Activated CD8-positive, alpha-beta memory T cell treated with anti-CD3 and anti-CD28 coated beads, Interleukin-2, amount 10 ng/mL, durations not matched to agents 7 days and 5 days (primary cell): ENCODE data around the gene GXYLT2. TPM values are rescaled to one million over a fixed set of nuclear protein-coding genes. Genes with fewer than 3 reads are reported as not detected.

Experiments used
- ATAC-seq: fragments of 150-1000 bp; cut with Tn5 transposase; one replicate; pipeline ENCODE4 v1.10.0; 2021; ENCODE audit warnings: moderate library complexity
- CTCF ChIA-PET: fragments of 350-600 bp; sonication (Branson Sonifier 250); formaldehyde crosslinking; loops from one replicate; lab custom pipeline; 2021; ENCODE audit warnings: antibody characterized with exemption; lab: Charles Lee
- DNase-seq: peaks from one replicate; pipeline ENCODE4 v3.0.0-alpha.2; 2020
- H3K27ac Mint-ChIP-seq: one replicate; pipeline ENCODE4 v1.8.0; 2021; ENCODE audit warnings: mild to moderate bottlenecking, mixed read lengths
- H3K27me3 Mint-ChIP-seq: one replicate; pipeline ENCODE4 v1.8.0; 2021; ENCODE audit warnings: mixed read lengths
- H3K36me3 Mint-ChIP-seq: one replicate; pipeline ENCODE4 v1.8.0; 2021; ENCODE audit warnings: mild to moderate bottlenecking, mixed read lengths
- H3K4me1 Mint-ChIP-seq: one replicate; pipeline ENCODE4 v1.8.0; 2021; ENCODE audit warnings: mixed read lengths
- H3K4me3 Mint-ChIP-seq: one replicate; pipeline ENCODE4 v1.8.0; 2021; ENCODE audit warnings: mild to moderate bottlenecking, moderate library complexity, mixed read lengths
- H3K9me3 Mint-ChIP-seq: one replicate; pipeline ENCODE4 v1.8.0; 2022; ENCODE audit warnings: low read depth, mixed read lengths
- total RNA-seq, 2 experiments: library from RNA; stranded (reverse); gene quantifications; one replicate each; pipeline ENCODE4 v1.2.3, GENCODE V29; 2021

Gene GXYLT2
- total RNA-seq, 2 experiments from 2014 or later, result not detected

GRCh38 chr3:72900048-72900447 lies 12.2 kb downstream of the GXYLT2 start:
- DNase-seq, result no peak
- H3K9me3 Mint-ChIP-seq, result no peaks in the 10 kb centered on the region
- H3K27ac Mint-ChIP-seq, result no peak overlapping the region
- no peak overlapping the region for H3K4me3 Mint-ChIP-seq
- CTCF ChIA-PET, result no interaction called here
- H3K27me3 Mint-ChIP-seq, result peaks cover 43% of the 10 kb centered on the region
- no peak for ATAC-seq
- no peaks in the 10 kb centered on the region for H3K36me3 Mint-ChIP-seq
- H3K4me1 Mint-ChIP-seq, result no peaks in the 10 kb centered on the region

GRCh38 chr3:72901840-72902239 lies 14.0 kb downstream of the GXYLT2 start:
- Mint-ChIP-seq H3K27me3 (peaks cover 33% of the 10 kb centered on the region), H3K4me1 (no peaks in the 10 kb centered on the region), H3K27ac (no peak overlapping the region), H3K9me3 (no peaks in the 10 kb centered on the region), H3K36me3 (no peaks in the 10 kb centered on the region), H3K4me3 (no peak overlapping the region)
- ATAC-seq (no peak), DNase-seq (no peak)
- CTCF ChIA-PET, result no interaction called here

GRCh38 chr3:72903004-72903403 lies 15.2 kb downstream of the GXYLT2 start:
- H3K27ac Mint-ChIP-seq, result no peak overlapping the region
- H3K27me3 Mint-ChIP-seq, result peaks cover 35% of the 10 kb centered on the region
- ATAC-seq (no peak), DNase-seq (no peak)
- no peaks in the 10 kb centered on the region for H3K9me3 Mint-ChIP-seq
- CTCF ChIA-PET, result no interaction called here
- no peak overlapping the region for H3K4me3 Mint-ChIP-seq
- H3K36me3 Mint-ChIP-seq, result no peaks in the 10 kb centered on the region
- H3K4me1 Mint-ChIP-seq, result no peaks in the 10 kb centered on the region

- no peaks in the 10 kb centered on the region for H3K36me3 Mint-ChIP-seq
- H3K4me1 Mint-ChIP-seq, result no peaks in the 10 kb centered on the region
- no peak overlapping the region for H3K27ac Mint-ChIP-seq
- H3K27me3 Mint-ChIP-seq, result peaks cover 33% of the 10 kb centered on the region
- H3K9me3 Mint-ChIP-seq, result no peaks in the 10 kb centered on the region
- DNase-seq (no peak), ATAC-seq (no peak)
- CTCF ChIA-PET, result no interaction called here
- no peak overlapping the region for H3K4me3 Mint-ChIP-seq
Observed at GRCh38 chr3:72904163-72904562, 16.3 kb downstream of the GXYLT2 start.

- no peaks in the 10 kb centered on the region for H3K4me1 Mint-ChIP-seq
- H3K27me3 Mint-ChIP-seq, result peaks cover 26% of the 10 kb centered on the region
- H3K27ac Mint-ChIP-seq, result no peak overlapping the region
Observed at GRCh38 chr3:72906154-72906553, 18.3 kb downstream of the GXYLT2 start.

GRCh38 chr3:72907131-72907711 lies 19.4 kb downstream of the GXYLT2 start:
- CTCF ChIA-PET, result no interaction called here
- Mint-ChIP-seq H3K9me3 (no peaks in the 10 kb centered on the region), H3K4me1 (no peaks in the 10 kb centered on the region), H3K27ac (no peak overlapping the region), H3K27me3 (peaks cover 24% of the 10 kb centered on the region), H3K36me3 (no peaks in the 10 kb centered on the region), H3K4me3 (no peak overlapping the region)
- DNase-seq (no peak), ATAC-seq (no peak)

More at GRCh38 chr3:72906154-72906553, 18.3 kb downstream of the GXYLT2 start:
- Mint-ChIP-seq H3K36me3 (no peaks in the 10 kb centered on the region), H3K4me3 (no peak overlapping the region), H3K9me3 (no peaks in the 10 kb centered on the region)
- CTCF ChIA-PET, result no interaction called here
- ATAC-seq, result no peak
- DNase-seq, result no peak

- CTCF ChIA-PET, result no interaction called here
- H3K36me3 Mint-ChIP-seq, result no peaks in the 10 kb centered on the region
- no peaks in the 10 kb centered on the region for H3K9me3 Mint-ChIP-seq
- H3K27me3 Mint-ChIP-seq, result peaks cover 24% of the 10 kb centered on the region
- no peaks in the 10 kb centered on the region for H3K4me1 Mint-ChIP-seq
- no peak for DNase-seq
- no peak for ATAC-seq
- no peak overlapping the region for H3K4me3 Mint-ChIP-seq
- no peak overlapping the region for H3K27ac Mint-ChIP-seq
Observed at GRCh38 chr3:72907731-72908620, 20.1 kb downstream of the GXYLT2 start.

GRCh38 chr3:72909591-72909990 lies 21.7 kb downstream of the GXYLT2 start:
- Mint-ChIP-seq H3K27me3 (peaks cover 14% of the 10 kb centered on the region), H3K27ac (no peak overlapping the region), H3K9me3 (no peaks in the 10 kb centered on the region), H3K36me3 (no peaks in the 10 kb centered on the region), H3K4me1 (no peaks in the 10 kb centered on the region), H3K4me3 (no peak overlapping the region)
- CTCF ChIA-PET, result interaction anchor here (0.9 to 1.2 kb wide), 2 partner anchors 48 to 59 kb away, joined by 3 read pairs; no protein-coding TSS in a partner anchor
- ATAC-seq (no peak), DNase-seq (no peak)

- Mint-ChIP-seq H3K27ac (no peak overlapping the region), H3K27me3 (peaks cover 12% of the 10 kb centered on the region), H3K4me3 (no peak overlapping the region), H3K9me3 (no peaks in the 10 kb centered on the region), H3K36me3 (no peaks in the 10 kb centered on the region), H3K4me1 (no peaks in the 10 kb centered on the region)
- no peak for DNase-seq
- no peak for ATAC-seq
- CTCF ChIA-PET, result no interaction called here
Observed at GRCh38 chr3:72912532-72912931, 24.7 kb downstream of the GXYLT2 start.

- CTCF ChIA-PET, result no interaction called here
- no peak for ATAC-seq
- Mint-ChIP-seq H3K27ac (no peak overlapping the region), H3K4me3 (no peak overlapping the region), H3K27me3 (peaks cover 6% of the 10 kb centered on the region), H3K36me3 (no peaks in the 10 kb centered on the region), H3K9me3 (no peaks in the 10 kb centered on the region), H3K4me1 (no peaks in the 10 kb centered on the region)
- DNase-seq, result no peak
Observed at GRCh38 chr3:72914383-72914782, 26.5 kb downstream of the GXYLT2 start.

- no peak for DNase-seq
- no peak overlapping the region for H3K4me3 Mint-ChIP-seq
- H3K4me1 Mint-ChIP-seq, result no peaks in the 10 kb centered on the region
- no peak for ATAC-seq
- H3K27ac Mint-ChIP-seq, result no peak overlapping the region
- H3K27me3 Mint-ChIP-seq, result peaks cover 6% of the 10 kb centered on the region
- CTCF ChIA-PET, result no interaction called here
- H3K36me3 Mint-ChIP-seq, result no peaks in the 10 kb centered on the region
- H3K9me3 Mint-ChIP-seq, result no peaks in the 10 kb centered on the region
Observed at GRCh38 chr3:72916250-72916649, 28.4 kb downstream of the GXYLT2 start.

GRCh38 chr3:72919520-72919919 lies 31.7 kb downstream of the GXYLT2 start:
- Mint-ChIP-seq H3K36me3 (no peaks in the 10 kb centered on the region), H3K27me3 (peaks cover 17% of the 10 kb centered on the region), H3K27ac (no peak overlapping the region), H3K4me1 (no peaks in the 10 kb centered on the region), H3K4me3 (no peak overlapping the region), H3K9me3 (no peaks in the 10 kb centered on the region)
- DNase-seq (no peak), ATAC-seq (no peak)
- CTCF ChIA-PET, result no interaction called here

GRCh38 chr3:72924055-72924454 lies 36.2 kb downstream of the GXYLT2 start:
- Mint-ChIP-seq H3K4me3 (no peak overlapping the region), H3K36me3 (no peaks in the 10 kb centered on the region), H3K27me3 (peaks cover 28% of the 10 kb centered on the region), H3K27ac (no peak overlapping the region), H3K9me3 (no peaks in the 10 kb centered on the region), H3K4me1 (no peaks in the 10 kb centered on the region)
- ATAC-seq (no peak), DNase-seq (no peak)
- CTCF ChIA-PET, result no interaction called here
